Chondrocyte (in vitro differentiated cells): ENCODE results near the gene FSTL5. TPM values are rescaled to one million over a fixed set of nuclear protein-coding genes. Genes with fewer than 3 reads are reported as not detected.
A peak's percentile ranks its signal among the peaks of the same experiment; 100 is the strongest.

Source experiments
- DNase-seq: peaks from one replicate; pipeline ENCODE4 v3.0.0; 2021; ENCODE audit warnings: mixed read lengths, low spot score
- H3K27ac Mint-ChIP-seq: one replicate; pipeline ENCODE4 v1.8.0; 2021; ENCODE audit warnings: mild to moderate bottlenecking, moderate library complexity, mixed read lengths; ENCODE audit not compliant: unreplicated experiment
- H3K27me3 Mint-ChIP-seq: 2 replicates; pipeline ENCODE4 v1.8.0; 2021; ENCODE audit warnings: low read depth, mixed read lengths
- H3K36me3 Mint-ChIP-seq: 2 replicates; pipeline ENCODE4 v1.8.0; 2021; ENCODE audit warnings: low read depth, mixed read lengths
- H3K4me1 Mint-ChIP-seq: 2 replicates; pipeline ENCODE4 v1.8.0; 2021; ENCODE audit warnings: low read depth, mild to moderate bottlenecking, mixed read lengths
- H3K4me3 Mint-ChIP-seq: one replicate; pipeline ENCODE4 v1.8.0; 2021; ENCODE audit warnings: mild to moderate bottlenecking, moderate library complexity, mixed read lengths; ENCODE audit not compliant: unreplicated experiment
- H3K9me3 Mint-ChIP-seq: 2 replicates; pipeline ENCODE4 v1.8.0; 2021; ENCODE audit warnings: low read depth, mixed read lengths
- CTCF ChIP-seq: fragments of 200-600 bp; sonication (generic); IDR thresholded peaks from 2 replicates; pipeline ENCODE4 v1.5.0; 2021; ENCODE audit warnings: antibody characterized with exemption, mild to moderate bottlenecking, moderate library complexity
- total RNA-seq: library from RNA; stranded (reverse); gene quantifications from 3 replicates; pipeline ENCODE4 v1.2.1, GENCODE V29; 2021

The FSTL5 gene
- total RNA-seq, 1 donor from 2014 or later, result not detected

DNA sequence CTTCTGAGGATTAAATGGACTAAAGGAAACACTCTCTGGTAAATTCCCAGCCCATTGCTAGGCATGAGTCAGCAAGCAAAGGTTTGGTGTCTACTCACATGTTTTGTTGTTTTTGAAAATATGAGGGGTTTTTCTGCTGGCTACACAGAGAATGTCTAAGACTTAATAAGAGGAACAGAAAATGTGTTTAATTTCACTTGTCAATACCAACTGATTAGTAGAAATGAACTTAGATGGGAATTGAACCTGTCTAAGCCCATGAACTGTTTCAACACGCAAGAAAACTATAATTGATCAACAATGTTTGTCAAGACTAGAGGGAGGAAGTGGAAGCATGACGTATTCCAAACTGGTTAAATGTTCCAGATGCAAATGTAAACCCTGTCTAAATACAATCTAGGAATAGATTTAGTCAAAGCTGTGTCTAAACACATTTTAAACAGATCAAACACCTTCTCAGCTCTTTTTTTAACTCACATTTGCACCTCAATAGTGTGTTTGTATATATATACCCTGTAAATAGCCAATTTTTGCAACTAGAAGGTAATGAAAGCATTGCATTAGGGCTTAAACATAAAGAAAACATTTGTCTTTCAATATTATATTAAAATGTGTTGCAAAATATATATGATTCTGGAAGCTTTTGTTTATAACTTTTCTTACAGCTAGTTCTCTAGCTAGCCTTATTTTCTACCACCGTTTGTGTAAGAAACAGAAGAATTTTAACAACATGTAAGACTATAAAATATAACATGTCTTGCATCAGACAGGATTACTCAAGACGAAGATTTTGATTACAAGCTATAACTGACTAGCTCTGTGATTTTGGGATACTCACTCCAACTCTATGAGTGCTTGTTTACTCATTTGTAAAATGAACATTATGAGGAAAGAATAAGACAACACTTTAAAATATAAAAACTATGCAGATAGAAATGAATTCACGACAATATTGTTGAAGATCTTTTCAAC lies 607.8 kb downstream of the FSTL5 start:
- Mint-ChIP-seq H3K9me3 (no peaks in the 10 kb centered on the region), H3K27ac (peak overlapping the region; percentile 24), H3K36me3 (no peaks in the 10 kb centered on the region), H3K4me1 (peaks cover 20% of the 10 kb centered on the region), H3K27me3 (no peaks in the 10 kb centered on the region), H3K4me3 (no peak overlapping the region)
- no peak for TF ChIP-seq CTCF
- DNase-seq, result no peak

GRCh38 chr4:161554372-161554990 lies 609.3 kb downstream of the FSTL5 start:
- no peaks in the 10 kb centered on the region for H3K36me3 Mint-ChIP-seq
- DNase-seq, result no peak
- peak overlapping the region; percentile 68 for H3K27ac Mint-ChIP-seq

GRCh38 chr4:161546902-161547301 lies 616.9 kb downstream of the FSTL5 start:
- H3K27me3 Mint-ChIP-seq, result peaks cover 8% of the 10 kb centered on the region
- H3K36me3 Mint-ChIP-seq, result no peaks in the 10 kb centered on the region
- DNase-seq, result no peak
- H3K4me3 Mint-ChIP-seq, result no peak overlapping the region
- H3K27ac Mint-ChIP-seq, result no peak overlapping the region
- H3K4me1 Mint-ChIP-seq, result no peaks in the 10 kb centered on the region
- H3K9me3 Mint-ChIP-seq, result peaks cover 12% of the 10 kb centered on the region
- TF ChIP-seq CTCF, result no peak

More at GRCh38 chr4:161554372-161554990, 609.3 kb downstream of the FSTL5 start:
- H3K9me3 Mint-ChIP-seq, result no peaks in the 10 kb centered on the region
- no peaks in the 10 kb centered on the region for H3K27me3 Mint-ChIP-seq
- peaks cover 20% of the 10 kb centered on the region for H3K4me1 Mint-ChIP-seq
- TF ChIP-seq CTCF, result no peak
- H3K4me3 Mint-ChIP-seq, result no peak overlapping the region

- no peak overlapping the region for H3K4me3 Mint-ChIP-seq
- no peak overlapping the region for H3K27ac Mint-ChIP-seq
- no peaks in the 10 kb centered on the region for H3K4me1 Mint-ChIP-seq
- peaks cover 26% of the 10 kb centered on the region for H3K27me3 Mint-ChIP-seq
- H3K36me3 Mint-ChIP-seq, result no peaks in the 10 kb centered on the region
- DNase-seq, result no peak
- peaks cover 9% of the 10 kb centered on the region for H3K9me3 Mint-ChIP-seq
- no peak for TF ChIP-seq CTCF
These were observed 623.5 kb downstream of the FSTL5 start for GRCh38 chr4:161540265-161540664.

DNA sequence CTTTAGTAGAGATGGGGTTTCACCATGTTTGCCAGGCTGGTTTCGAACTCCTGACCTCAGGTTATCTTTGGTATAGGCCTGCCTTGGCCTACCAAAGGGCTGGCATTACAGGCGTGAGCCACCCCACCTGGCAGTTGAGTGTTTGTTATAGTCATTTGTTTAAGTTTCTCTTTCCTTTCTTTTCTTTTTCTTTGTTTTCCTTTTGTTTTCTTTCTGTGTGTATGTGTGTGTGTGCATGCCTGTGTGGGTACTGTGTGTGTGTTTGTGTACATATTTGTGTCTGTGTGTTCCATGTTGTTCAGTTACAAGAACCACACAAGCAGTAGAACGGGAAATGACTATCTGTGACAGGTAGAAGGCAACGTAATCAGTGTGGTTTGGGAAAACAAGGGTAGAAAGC lies 624.9 kb downstream of the FSTL5 start:
- H3K27ac Mint-ChIP-seq, result no peak overlapping the region

More for the DNA sequence above, 624.9 kb downstream of the FSTL5 start:
- Mint-ChIP-seq H3K27me3 (peaks cover 28% of the 10 kb centered on the region), H3K36me3 (no peaks in the 10 kb centered on the region), H3K4me1 (no peaks in the 10 kb centered on the region), H3K9me3 (peaks cover 6% of the 10 kb centered on the region), H3K4me3 (no peak overlapping the region)
- TF ChIP-seq CTCF, result no peak
- no peak for DNase-seq
